Left renal cortex interstitium (tissue), 4 donors: ENCODE measurements around the gene GPR89B. TPM values are rescaled to one million over a fixed set of nuclear protein-coding genes. Genes with fewer than 3 reads are reported as not detected.
"Not testable (repeated sequence)": the region's sequence is repeated elsewhere in the genome, so short reads cannot be mapped to it uniquely, and the experiment has no call there.

Source experiments
- DNase-seq, 4 donors: peaks; one replicate each; pipeline ENCODE4 v3.0.0-alpha.2; 2013; ENCODE audit warnings: low read depth in 4 of 4, low spot score in 2 of 4, missing footprints in 1 of 4
- polyA plus RNA-seq, 4 donors: library from polyadenylated mRNA; unstranded; fragments of 120-200 nt; gene quantifications; one replicate each; pipeline ENCODE4 v1.2.1, GENCODE V29; 2013; ENCODE audit not compliant: insufficient read length in 4 of 4

Gene GPR89B
- polyA plus RNA-seq = 10 to 100 TPM; 37.2 to 53.7 (median 47.3) TPM

- peak; percentile 42 to 75 (median 60) for DNase-seq
Measured at GRCh38 chr1:147928236-147929132, at the start of gene GPR89B. GPR89B (plus strand) TSS chr1:147928420; CDS start chr1:147928537, 117 bp downstream.

- no peak for DNase-seq
Measured at GRCh38 chr1:147879911-147880310, 48.3 kb upstream of the GPR89B start.

DNA sequence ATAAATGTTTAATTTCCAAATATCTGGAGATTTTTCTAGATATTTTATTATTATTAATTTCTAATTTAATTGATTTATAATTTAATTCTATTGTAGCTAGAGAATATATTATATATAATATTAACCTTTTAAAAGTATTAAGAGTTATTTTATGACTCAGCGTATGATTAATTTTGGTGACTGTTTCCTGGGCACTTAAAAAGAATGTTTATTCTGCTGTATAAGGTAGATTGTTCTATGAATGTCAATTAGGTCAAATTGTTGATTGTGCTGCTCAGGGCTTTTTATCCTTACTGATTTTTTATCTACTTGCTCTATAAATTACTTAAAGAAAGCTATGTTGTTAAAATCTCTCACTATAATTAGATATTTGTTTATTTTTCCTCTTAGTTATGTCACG lies 45.7 kb upstream of the GPR89B start:
- DNase-seq = no peak

DNA sequence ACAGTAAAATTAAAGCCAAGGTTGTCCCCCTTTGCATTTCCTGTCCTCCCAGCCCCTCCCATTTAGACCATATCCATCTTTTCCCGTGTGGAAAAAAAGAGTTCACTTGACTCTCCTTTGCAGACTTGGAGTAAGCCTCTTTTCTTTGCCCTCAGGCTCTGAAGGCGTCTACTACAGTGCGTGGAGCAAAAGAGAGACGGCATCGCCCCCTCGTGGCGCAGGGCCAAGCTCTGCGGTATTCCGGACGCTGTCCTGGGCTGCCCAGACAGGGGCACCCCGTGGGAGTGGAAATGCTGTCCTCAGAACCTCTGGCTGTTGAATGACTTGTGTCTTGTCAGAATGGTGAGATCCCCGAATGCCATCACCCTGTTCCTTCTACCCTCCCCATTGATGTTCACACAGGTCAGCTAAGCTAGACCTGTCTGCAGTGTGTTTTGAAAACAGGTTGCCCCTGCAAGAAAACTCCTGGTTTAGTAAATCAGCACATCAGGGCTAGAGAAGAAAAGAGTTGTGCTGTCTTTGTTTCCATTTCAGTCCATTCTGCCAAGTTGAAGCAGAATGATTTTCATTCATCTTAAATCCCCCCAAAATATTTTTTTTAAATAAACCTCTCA lies 37.9 kb upstream of the GPR89B start:
- DNase-seq = peak; percentile 27 to 62 (median 56)

DNA sequence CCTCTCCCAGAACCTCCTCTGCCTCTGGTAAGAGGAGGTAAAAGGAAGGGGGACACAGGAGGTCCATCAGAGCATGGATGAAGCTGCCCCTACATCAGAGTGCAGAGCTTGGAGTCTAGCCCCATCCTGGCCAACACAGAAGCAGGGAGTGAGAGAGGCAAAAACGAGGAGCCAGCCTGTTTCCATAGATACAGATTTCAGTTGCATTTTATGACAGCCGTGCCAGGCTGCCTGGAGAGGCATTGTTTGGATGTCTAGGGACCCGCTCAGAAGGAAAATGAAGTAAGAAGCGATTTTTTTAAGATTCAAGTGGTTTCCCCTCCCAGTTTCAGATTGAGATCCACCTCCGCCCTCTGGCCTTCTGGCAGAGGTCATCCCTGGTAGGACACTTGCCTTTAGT lies 37.1 kb upstream of the GPR89B start:
- no peak for DNase-seq

DNA sequence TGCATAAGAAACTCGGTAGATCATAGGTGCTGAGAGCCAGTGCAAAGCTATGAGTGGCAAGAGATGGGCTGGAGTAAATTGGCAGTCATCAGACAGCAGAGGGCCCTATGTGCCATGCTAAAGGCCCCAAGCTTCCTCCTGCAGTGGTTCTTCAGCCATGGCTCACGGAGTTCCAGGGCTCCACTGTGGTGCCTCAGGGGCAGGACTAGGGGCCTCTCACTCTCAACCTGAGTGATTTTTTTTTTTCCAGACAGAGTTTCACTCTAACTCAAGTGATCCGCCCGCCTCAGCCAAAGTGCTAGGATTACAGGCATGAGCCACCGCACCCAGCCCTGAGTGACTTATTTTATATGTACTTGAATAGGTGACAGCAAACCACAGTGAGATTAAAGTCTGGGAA lies 36.0 kb upstream of the GPR89B start:
- no peak for DNase-seq

DNA sequence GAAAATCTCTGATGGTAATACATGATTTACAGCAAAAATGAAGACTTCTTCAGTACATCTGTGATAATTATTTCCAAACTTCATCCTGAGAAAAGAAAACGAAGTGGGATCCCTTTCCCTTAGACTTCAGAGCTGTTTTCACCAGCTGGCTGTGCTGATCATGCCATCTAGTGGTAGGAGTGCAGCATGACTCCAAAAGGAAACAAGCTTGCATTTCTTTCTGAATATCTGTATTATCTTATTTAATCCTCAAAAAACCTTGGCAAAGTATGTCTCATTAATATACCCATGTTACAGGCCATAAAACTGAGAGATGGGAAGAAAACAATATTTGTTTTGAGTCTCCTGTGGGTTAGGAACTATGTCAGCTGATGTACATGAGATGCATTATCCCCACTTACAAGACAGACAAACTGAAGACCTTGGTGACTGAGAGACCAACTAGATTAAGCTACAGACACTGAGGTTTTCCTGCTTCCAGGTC lies 35.4 kb upstream of the GPR89B start:
- DNase-seq = peak in 3 of 4 donors; percentile 23 to 52 (median 26)

GRCh38 chr1:147895123-147895522 lies 33.1 kb upstream of the GPR89B start:
- DNase-seq = no peak

GRCh38 chr1:147897029-147897752 lies 31.0 kb upstream of the GPR89B start:
- no peak for DNase-seq

- no peak for DNase-seq
Measured at GRCh38 chr1:147897789-147898188, 30.4 kb upstream of the GPR89B start.

GRCh38 chr1:147902253-147902845 lies 25.9 kb upstream of the GPR89B start, which contains the start of gene GJA8:
GJA8 (plus strand) TSS chr1:147902795; CDS start chr1:147907956, 5,161 bp downstream.
- no peak for DNase-seq

GRCh38 chr1:147904726-147905125 lies 23.5 kb upstream of the GPR89B start:
- DNase-seq = no peak

DNA sequence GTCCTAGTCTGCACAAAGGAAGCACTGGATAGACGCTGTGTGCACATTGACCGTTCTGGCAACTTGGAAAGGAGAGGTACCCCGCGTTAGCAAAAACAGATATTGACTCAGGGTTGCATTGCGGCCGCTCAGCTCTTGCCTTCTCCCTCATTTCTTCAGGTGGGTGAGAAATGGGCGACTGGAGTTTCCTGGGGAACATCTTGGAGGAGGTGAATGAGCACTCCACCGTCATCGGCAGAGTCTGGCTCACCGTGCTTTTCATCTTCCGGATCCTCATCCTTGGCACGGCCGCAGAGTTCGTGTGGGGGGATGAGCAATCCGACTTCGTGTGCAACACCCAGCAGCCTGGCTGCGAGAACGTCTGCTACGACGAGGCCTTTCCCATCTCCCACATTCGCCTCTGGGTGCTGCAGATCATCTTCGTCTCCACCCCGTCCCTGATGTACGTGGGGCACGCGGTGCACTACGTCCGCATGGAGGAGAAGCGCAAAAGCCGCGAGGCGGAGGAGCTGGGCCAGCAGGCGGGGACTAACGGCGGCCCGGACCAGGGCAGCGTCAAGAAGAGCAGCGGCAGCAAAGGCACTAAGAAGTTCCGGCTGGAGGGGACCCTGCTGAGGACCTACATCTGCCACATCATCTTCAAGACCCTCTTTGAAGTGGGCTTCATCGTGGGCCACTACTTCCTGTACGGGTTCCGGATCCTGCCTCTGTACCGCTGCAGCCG lies 20.3 kb upstream of the GPR89B start:
- DNase-seq = no peak

DNA sequence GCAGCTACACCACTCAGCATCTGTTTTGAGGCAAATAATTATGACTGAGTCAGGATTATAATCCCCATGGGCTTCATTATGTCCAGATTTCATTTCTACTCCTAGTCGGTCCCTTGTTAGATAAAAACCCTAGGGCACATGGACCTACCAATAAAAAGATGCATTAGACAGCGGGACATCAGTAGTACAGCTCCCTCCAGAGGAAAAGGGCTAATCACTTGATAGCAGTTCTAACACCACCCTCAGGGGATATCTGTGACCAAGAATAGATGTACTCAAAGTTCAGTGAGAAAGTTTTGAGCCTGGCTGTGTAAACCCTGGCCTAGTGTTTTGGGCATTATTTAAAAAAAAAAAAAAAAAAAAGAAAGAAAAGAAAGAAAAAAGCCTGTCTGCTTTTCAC lies 15.7 kb upstream of the GPR89B start:
- DNase-seq = no peak

- no peak for DNase-seq
Measured at GRCh38 chr1:147913362-147913942, 14.8 kb upstream of the GPR89B start.

DNA sequence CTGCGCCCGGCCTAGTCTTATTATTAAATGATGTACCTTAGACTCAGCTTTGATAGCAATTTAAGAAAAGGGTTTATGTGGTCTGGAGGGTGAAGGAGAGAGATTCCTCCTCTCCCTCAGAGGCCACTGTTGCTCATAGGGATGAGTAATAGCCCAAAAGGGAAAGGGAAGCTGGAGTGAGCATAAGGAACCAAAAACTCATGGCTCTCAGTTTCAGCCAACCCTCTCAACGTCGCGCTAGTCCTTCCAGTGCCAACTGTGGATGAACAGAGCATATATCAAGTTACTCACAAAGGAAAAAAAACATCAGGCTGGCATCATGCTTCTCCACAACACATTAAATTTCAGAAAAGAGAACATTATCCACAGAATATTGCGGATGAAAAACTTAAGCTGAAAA lies 8.3 kb upstream of the GPR89B start:
- DNase-seq = no peak

DNA sequence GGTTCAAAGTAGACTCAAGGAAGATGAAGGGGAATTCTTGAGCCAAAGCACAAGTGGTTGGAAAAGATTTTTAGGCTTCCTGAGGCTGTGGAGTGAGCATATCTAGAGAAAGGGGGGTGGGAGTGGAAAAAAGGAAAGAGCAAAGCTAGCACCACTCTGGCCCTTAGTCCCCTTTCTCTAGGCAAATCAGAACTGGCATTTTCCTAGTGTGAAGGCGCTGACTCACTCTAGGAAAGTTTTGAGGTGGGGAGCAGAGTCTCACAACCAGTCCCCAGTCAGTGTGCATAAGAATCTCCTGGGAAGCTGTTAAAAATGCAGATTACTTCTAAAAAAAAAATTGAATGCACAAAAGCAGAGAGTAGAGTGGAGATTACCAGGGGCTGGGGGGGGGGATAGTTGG lies 3.4 kb upstream of the GPR89B start:
- no peak for DNase-seq

GRCh38 chr1:147927215-147927614 lies 1.0 kb upstream of the GPR89B start:
- not testable (repeated sequence) for DNase-seq

DNA sequence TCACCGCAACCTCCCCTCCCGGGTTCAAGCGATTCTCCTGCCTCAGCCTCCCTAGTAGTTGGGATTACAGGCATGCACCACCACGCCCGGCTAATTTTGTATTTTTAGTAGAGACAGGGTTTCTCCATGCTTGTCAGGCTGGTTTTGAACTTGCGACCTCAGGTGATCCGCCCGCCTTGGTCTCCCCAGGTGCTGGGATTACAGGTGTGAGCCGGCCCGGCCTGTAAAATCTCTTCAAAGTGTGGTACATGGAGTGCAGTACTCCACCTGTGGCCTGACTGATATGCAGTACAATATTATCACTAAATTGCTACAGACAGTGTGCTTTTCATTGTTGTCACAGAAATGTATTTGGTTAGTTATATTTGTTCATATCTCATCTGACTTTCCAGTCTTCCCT lies 531 bp upstream of the GPR89B start:
- not testable (repeated sequence) for DNase-seq

GRCh38 chr1:147931137-147931536 lies 2.9 kb downstream of the GPR89B start:
- not testable (repeated sequence) for DNase-seq
